Nephron progenitor cell (in vitro differentiated cells): ENCODE measurements around the gene BRSK1.

Source experiments
- DNase-seq: peaks from one replicate; pipeline ENCODE4 v3.0.0; 2021
- H3K27ac Mint-ChIP-seq: 2 replicates; pipeline ENCODE4 v1.8.0; 2021; ENCODE audit warnings: mild to moderate bottlenecking, moderate library complexity, mixed read lengths
- H3K27me3 Mint-ChIP-seq: 2 replicates; pipeline ENCODE4 v1.8.0; 2021; ENCODE audit warnings: mild to moderate bottlenecking, low read depth, mixed read lengths; ENCODE audit not compliant: poor library complexity
- H3K36me3 Mint-ChIP-seq: 2 replicates; pipeline ENCODE4 v1.8.0; 2021; ENCODE audit warnings: low read depth, mixed read lengths
- H3K4me1 Mint-ChIP-seq: 2 replicates; pipeline ENCODE4 v1.8.0; 2021; ENCODE audit warnings: mixed read lengths
- H3K4me3 Mint-ChIP-seq: 2 replicates; pipeline ENCODE4 v1.8.0; 2021; ENCODE audit warnings: mild to moderate bottlenecking, moderate library complexity, mixed read lengths
- H3K9me3 Mint-ChIP-seq: 2 replicates; pipeline ENCODE4 v1.8.0; 2021; ENCODE audit warnings: mild to moderate bottlenecking, moderate library complexity, mixed read lengths
- TF ChIP-seq, protein P1 (sequence below): fragments of 200-600 bp; sonication (generic); IDR thresholded peaks from 2 replicates; pipeline ENCODE4 v1.5.0; 2021; ENCODE audit warnings: antibody characterized with exemption

The BRSK1 gene

DNA sequence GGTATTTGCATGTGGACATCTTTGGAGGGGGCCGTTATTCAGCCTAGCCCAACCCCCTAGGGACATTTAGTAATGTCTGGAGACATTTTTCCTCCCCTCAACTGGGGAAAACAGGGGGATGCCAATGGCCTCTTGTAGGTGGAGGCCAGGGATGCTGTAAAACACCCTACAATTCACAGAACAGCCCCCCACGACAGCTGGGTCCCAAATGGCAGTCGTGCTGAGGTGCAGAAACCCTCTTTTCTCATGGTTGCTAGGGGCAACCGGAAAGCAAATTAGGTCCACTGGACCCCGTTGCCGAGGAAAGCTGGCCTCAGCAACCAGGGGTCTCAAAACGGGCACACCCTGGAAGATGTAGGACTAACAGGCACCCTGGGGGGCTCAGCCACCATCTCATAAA lies 26.7 kb downstream of the BRSK1 start:
- Mint-ChIP-seq H3K27ac (no peak overlapping the region), H3K4me1 (peaks cover 23% of the 10 kb centered on the region)
- TF ChIP-seq, protein P1, sequence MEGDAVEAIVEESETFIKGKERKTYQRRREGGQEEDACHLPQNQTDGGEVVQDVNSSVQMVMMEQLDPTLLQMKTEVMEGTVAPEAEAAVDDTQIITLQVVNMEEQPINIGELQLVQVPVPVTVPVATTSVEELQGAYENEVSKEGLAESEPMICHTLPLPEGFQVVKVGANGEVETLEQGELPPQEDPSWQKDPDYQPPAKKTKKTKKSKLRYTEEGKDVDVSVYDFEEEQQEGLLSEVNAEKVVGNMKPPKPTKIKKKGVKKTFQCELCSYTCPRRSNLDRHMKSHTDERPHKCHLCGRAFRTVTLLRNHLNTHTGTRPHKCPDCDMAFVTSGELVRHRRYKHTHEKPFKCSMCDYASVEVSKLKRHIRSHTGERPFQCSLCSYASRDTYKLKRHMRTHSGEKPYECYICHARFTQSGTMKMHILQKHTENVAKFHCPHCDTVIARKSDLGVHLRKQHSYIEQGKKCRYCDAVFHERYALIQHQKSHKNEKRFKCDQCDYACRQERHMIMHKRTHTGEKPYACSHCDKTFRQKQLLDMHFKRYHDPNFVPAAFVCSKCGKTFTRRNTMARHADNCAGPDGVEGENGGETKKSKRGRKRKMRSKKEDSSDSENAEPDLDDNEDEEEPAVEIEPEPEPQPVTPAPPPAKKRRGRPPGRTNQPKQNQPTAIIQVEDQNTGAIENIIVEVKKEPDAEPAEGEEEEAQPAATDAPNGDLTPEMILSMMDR: no peak

DNA sequence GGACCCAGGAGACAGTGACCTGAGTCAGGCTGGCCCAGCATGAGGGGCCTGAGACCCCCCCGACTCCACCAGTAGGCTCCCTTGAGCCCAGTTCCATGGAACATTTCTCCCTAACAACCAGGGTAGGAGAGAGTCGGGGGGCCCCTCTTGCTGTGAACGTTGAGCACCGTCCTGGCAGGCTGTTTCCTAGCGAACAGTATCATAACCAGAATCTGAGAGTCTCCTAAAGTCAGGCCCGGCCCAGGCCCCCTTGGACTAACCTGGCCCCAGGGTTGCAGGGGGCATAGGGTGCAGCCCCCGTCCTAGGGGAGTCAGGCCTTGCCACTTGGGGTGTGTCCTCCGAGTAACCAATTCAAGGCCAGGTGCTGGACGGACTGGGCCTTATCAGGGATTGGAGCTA lies 27.6 kb downstream of the BRSK1 start:
- H3K4me1 Mint-ChIP-seq: peaks cover 22% of the 10 kb centered on the region
- DNase-seq: no peak
- H3K27ac Mint-ChIP-seq: peak overlapping the region; percentile 66
- H3K4me3 Mint-ChIP-seq: no peak overlapping the region
- TF ChIP-seq, protein P1: no peak
- no peaks in the 10 kb centered on the region for H3K27me3 Mint-ChIP-seq
- no peaks in the 10 kb centered on the region for H3K9me3 Mint-ChIP-seq
- H3K36me3 Mint-ChIP-seq: peaks cover 42% of the 10 kb centered on the region

More for the DNA sequence above, 26.7 kb downstream of the BRSK1 start:
- Mint-ChIP-seq H3K27me3 (no peaks in the 10 kb centered on the region), H3K36me3 (peaks cover 49% of the 10 kb centered on the region), H3K4me3 (no peak overlapping the region), H3K9me3 (no peaks in the 10 kb centered on the region)
- DNase-seq: no peak

DNA sequence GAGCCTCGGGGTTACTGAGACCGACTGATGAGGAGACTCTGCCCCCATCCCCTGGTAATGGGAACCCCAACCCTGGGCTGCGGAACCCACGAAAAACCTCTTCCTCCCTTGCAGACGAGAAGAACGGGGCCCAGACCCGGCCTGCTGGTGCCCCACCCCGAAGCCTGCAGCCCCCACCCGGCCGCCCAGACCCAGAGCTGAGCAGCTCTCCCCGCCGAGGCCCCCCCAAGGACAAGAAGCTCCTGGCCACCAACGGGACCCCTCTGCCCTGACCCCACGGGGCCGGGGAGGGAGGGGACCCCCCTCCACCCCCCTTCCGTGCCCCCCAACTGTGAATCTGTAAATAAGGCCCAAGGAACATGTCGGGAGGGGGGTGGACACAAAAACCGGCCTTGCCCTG lies 28.0 kb downstream of the BRSK1 start:
- H3K27ac Mint-ChIP-seq: peak overlapping the region; percentile 66
- H3K36me3 Mint-ChIP-seq: peaks cover 38% of the 10 kb centered on the region
- H3K27me3 Mint-ChIP-seq: no peaks in the 10 kb centered on the region
- DNase-seq: no peak
- H3K9me3 Mint-ChIP-seq: no peaks in the 10 kb centered on the region
- TF ChIP-seq, protein P1: no peak
- peaks cover 26% of the 10 kb centered on the region for H3K4me1 Mint-ChIP-seq
- no peak overlapping the region for H3K4me3 Mint-ChIP-seq

DNA sequence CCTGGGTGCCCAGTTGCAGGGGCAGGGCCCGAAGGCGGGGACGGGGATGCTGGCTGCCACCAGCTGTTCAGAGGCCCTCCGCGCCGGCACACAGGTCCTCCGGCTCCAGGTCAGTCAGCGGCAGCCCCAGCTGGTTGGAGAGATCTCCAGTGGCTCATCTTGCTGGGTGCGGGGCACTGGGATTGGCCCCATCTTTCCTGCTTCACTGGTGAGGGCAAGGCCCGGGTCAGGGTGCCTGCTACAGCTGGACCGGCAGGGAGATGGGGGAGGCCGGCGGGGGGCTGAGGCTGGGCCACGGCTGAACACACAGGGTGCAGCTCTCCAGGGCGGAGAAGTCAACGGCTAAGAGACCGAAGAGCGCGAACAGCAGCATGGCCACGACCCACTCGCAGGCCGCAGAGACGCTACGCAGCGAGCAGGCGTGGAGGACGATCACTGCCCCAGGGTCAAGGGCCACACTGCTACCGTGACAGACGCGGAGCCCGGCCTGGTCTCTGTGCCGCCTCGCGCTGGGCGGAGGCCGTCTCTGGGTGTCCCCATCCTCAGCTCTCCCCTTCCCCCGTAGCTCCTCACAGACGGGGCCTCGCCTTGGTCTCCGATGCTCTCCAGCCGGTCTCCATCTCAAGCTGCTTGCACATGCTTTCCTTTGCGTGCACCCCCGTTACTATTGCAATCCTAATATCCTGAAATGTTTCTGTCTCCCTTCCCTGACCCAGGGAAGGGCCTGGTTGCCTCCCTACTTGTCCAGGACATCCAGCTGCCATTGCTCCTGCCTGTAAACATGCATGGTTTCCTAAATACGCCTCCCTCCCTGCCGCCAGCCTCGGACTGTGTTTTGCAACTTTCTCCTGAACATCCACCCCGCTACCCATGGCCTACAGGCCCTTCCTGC lies 29.1 kb downstream of the BRSK1 start:
- H3K4me3 Mint-ChIP-seq: peak overlapping the region; percentile 39
- no peaks in the 10 kb centered on the region for H3K9me3 Mint-ChIP-seq
- H3K27ac Mint-ChIP-seq: peak overlapping the region; percentile 91
- H3K36me3 Mint-ChIP-seq: peaks cover 29% of the 10 kb centered on the region
- H3K27me3 Mint-ChIP-seq: peaks cover 3% of the 10 kb centered on the region
- no peak for DNase-seq
- TF ChIP-seq, protein P1: no peak
- peaks cover 26% of the 10 kb centered on the region for H3K4me1 Mint-ChIP-seq

DNA sequence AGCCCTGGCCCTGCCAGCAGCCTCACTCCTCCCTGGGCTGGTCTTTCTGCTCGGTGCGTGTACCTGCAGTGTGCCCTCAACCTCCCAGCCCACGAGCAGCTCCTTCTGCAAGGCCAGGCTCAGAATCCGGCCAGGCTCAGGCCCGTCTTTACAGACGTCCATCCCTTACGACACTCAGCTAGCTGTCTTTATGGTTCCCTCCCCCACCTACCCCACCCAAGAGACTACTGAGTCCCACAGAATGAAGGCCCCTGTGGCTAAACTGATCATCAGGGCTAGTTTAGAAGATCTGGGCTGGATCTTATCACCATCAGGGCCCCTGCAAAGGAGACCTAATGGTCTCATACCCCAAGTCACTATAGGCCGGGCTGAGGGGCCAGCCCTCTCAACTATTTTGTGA lies 30.6 kb downstream of the BRSK1 start:
- Mint-ChIP-seq H3K27me3 (peaks cover 3% of the 10 kb centered on the region), H3K27ac (peak overlapping the region; percentile 92), H3K4me1 (peaks cover 26% of the 10 kb centered on the region), H3K9me3 (no peaks in the 10 kb centered on the region), H3K36me3 (peaks cover 16% of the 10 kb centered on the region), H3K4me3 (no peak overlapping the region)
- TF ChIP-seq, protein P1: no peak
- no peak for DNase-seq
